OCI-LY3 (cell line): Measurements from ENCODE around the gene RAP1A.

Experiments
- EZH2phosphoT487 ChIP-seq: fragments of 200-600 bp; shearing (Covaris generic); IDR thresholded peaks from 2 replicates; pipeline ENCODE4 v1.6.1; 2018; ENCODE audit warnings: antibody characterized with exemption, mixed run types, low read depth
- TF ChIP-seq, protein P1 (sequence below): fragments of 200-600, 300-600 bp; sonication (generic); IDR thresholded peaks from 2 replicates; pipeline ENCODE4 v1.5.1; 2014; ENCODE audit warnings: antibody characterized with exemption, low read length, low read depth

DNA sequence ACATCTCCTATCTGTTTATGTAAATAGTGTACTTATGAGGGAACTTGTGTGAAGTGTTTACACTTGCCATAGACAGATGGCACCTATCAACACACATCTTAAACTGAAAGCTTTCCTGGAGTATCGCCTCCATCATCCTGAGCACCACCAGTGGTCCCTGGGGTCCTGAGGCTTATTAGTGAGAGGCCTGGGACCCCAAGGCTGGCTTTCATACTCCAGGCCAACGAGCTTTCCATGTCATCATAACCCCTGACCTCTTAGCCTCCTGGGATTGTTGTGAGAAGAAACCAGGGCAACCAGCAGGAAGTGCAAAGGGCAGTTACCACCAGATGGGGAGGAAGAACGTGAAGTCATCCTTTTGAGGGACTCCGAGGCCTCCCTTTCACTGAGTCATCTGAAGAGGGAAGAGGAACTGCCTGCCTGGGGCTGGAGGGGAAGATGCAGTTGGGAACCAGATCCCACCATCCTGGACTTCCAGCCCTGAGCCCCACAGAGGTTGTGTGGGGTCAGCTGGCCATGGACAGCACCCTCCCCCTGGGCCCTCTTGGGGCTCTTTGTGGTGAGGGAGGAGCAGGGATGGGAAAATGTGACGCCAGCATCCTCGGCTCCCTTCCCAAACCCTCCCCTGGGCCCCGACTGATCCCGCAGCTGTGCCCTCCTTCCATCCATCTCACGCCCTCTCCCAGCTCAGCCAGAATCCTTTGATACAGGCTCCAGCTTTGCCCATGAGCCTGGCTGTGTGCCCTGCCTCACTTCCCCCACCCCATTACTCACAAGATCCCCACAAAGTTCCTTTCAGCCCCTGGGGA lies 113.8 kb downstream of the RAP1A start:
- TF ChIP-seq, protein P1, sequence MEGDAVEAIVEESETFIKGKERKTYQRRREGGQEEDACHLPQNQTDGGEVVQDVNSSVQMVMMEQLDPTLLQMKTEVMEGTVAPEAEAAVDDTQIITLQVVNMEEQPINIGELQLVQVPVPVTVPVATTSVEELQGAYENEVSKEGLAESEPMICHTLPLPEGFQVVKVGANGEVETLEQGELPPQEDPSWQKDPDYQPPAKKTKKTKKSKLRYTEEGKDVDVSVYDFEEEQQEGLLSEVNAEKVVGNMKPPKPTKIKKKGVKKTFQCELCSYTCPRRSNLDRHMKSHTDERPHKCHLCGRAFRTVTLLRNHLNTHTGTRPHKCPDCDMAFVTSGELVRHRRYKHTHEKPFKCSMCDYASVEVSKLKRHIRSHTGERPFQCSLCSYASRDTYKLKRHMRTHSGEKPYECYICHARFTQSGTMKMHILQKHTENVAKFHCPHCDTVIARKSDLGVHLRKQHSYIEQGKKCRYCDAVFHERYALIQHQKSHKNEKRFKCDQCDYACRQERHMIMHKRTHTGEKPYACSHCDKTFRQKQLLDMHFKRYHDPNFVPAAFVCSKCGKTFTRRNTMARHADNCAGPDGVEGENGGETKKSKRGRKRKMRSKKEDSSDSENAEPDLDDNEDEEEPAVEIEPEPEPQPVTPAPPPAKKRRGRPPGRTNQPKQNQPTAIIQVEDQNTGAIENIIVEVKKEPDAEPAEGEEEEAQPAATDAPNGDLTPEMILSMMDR = no peak
- no peak for TF ChIP-seq EZH2phosphoT487
